ENCODE measurements around the gene GSG1L.

GSG1L gene

GRCh38 chr16:27924411-27925118 is 138.9 kb downstream of the GSG1L start:
- H3K27me3 ChIP-seq (ENCODE audit: control insufficient read depth in 5 of 5, insufficient read depth in 4 of 5, low read length in 5 of 5), result peaks cover 6 to 18% (median 11%) of the 10 kb centered on the region in 5 donors
- peaks cover 0 to 2% (median 0%) of the 10 kb centered on the region in 5 donors for H3K4me1 ChIP-seq (ENCODE audit: control insufficient read depth in 5 of 5, insufficient read depth in 5 of 5, low read length in 5 of 5)
- H3K27ac ChIP-seq (ENCODE audit: low read depth, low read length), result no peak overlapping the region
- no peak overlapping the region for H3K9ac ChIP-seq (ENCODE audit: low read length in 5 of 5)
- no peaks in the 10 kb centered on the region for H3K9me3 ChIP-seq (ENCODE audit: control insufficient read depth in 5 of 5, low read length in 5 of 5)
- H3K4me3 ChIP-seq (ENCODE audit: low read depth in 1 of 5, low read length in 5 of 5), result no peak overlapping the region
- H3K36me3 ChIP-seq (ENCODE audit: control insufficient read depth in 5 of 5, insufficient read depth in 5 of 5, low read length in 5 of 5), result no peaks in the 10 kb centered on the region

- H3K4me1 ChIP-seq (ENCODE audit: control insufficient read depth in 5 of 5, insufficient read depth in 5 of 5, low read length in 5 of 5), result peaks cover 0 to 2% (median 0%) of the 10 kb centered on the region in 5 donors
- H3K36me3 ChIP-seq (ENCODE audit: control insufficient read depth in 5 of 5, insufficient read depth in 5 of 5, low read length in 5 of 5), result no peaks in the 10 kb centered on the region
- peaks cover 6 to 16% (median 11%) of the 10 kb centered on the region in 5 donors for H3K27me3 ChIP-seq (ENCODE audit: control insufficient read depth in 5 of 5, insufficient read depth in 4 of 5, low read length in 5 of 5)
- H3K9me3 ChIP-seq (ENCODE audit: control insufficient read depth in 5 of 5, low read length in 5 of 5), result peaks cover 0 to 3% (median 0%) of the 10 kb centered on the region in 5 donors
- no peak overlapping the region for H3K27ac ChIP-seq (ENCODE audit: low read depth, low read length)
- H3K4me3 ChIP-seq (ENCODE audit: low read depth in 1 of 5, low read length in 5 of 5), result no peak overlapping the region
- no peak overlapping the region for H3K9ac ChIP-seq (ENCODE audit: low read length in 5 of 5)
Measured at GRCh38 chr16:27923751-27924150, 139.8 kb downstream of the GSG1L start.

- Histone ChIP-seq H3K9me3 (ENCODE audit: control insufficient read depth in 5 of 5, low read length in 5 of 5) (peaks cover 0 to 3% (median 0%) of the 10 kb centered on the region in 5 donors), H3K9ac (ENCODE audit: low read length in 5 of 5) (no peak overlapping the region), H3K27ac (ENCODE audit: low read depth, low read length) (no peak overlapping the region), H3K4me1 (ENCODE audit: control insufficient read depth in 5 of 5, insufficient read depth in 5 of 5, low read length in 5 of 5) (peaks cover 0 to 2% (median 0%) of the 10 kb centered on the region in 5 donors), H3K4me3 (ENCODE audit: low read depth in 1 of 5, low read length in 5 of 5) (no peak overlapping the region), H3K36me3 (ENCODE audit: control insufficient read depth in 5 of 5, insufficient read depth in 5 of 5, low read length in 5 of 5) (no peaks in the 10 kb centered on the region), H3K27me3 (ENCODE audit: control insufficient read depth in 5 of 5, insufficient read depth in 4 of 5, low read length in 5 of 5) (peaks cover 6 to 13% (median 11%) of the 10 kb centered on the region in 5 donors)
Measured at GRCh38 chr16:27922433-27922832, 141.1 kb downstream of the GSG1L start.

- Histone ChIP-seq H3K4me3 (ENCODE audit: low read depth in 1 of 5, low read length in 5 of 5) (no peak overlapping the region), H3K9me3 (ENCODE audit: control insufficient read depth in 5 of 5, low read length in 5 of 5) (peaks cover 0 to 3% (median 0%) of the 10 kb centered on the region in 5 donors), H3K36me3 (ENCODE audit: control insufficient read depth in 5 of 5, insufficient read depth in 5 of 5, low read length in 5 of 5) (no peaks in the 10 kb centered on the region), H3K27ac (ENCODE audit: low read depth, low read length) (no peak overlapping the region), H3K9ac (ENCODE audit: low read length in 5 of 5) (no peak overlapping the region), H3K27me3 (ENCODE audit: control insufficient read depth in 5 of 5, insufficient read depth in 4 of 5, low read length in 5 of 5) (peaks cover 7 to 18% (median 11%) of the 10 kb centered on the region in 5 donors), H3K4me1 (ENCODE audit: control insufficient read depth in 5 of 5, insufficient read depth in 5 of 5, low read length in 5 of 5) (no peaks in the 10 kb centered on the region)
Measured at GRCh38 chr16:27921134-27921533, 142.4 kb downstream of the GSG1L start.

GRCh38 chr16:27920391-27920891 is 143.1 kb downstream of the GSG1L start:
- Histone ChIP-seq H3K9me3 (ENCODE audit: control insufficient read depth in 5 of 5, low read length in 5 of 5) (peaks cover 0 to 3% (median 0%) of the 10 kb centered on the region in 5 donors), H3K4me1 (ENCODE audit: control insufficient read depth in 5 of 5, insufficient read depth in 5 of 5, low read length in 5 of 5) (no peaks in the 10 kb centered on the region), H3K27me3 (ENCODE audit: control insufficient read depth in 5 of 5, insufficient read depth in 4 of 5, low read length in 5 of 5) (peaks cover 9 to 18% (median 11%) of the 10 kb centered on the region in 5 donors), H3K27ac (ENCODE audit: low read depth, low read length) (no peak overlapping the region), H3K36me3 (ENCODE audit: control insufficient read depth in 5 of 5, insufficient read depth in 5 of 5, low read length in 5 of 5) (no peaks in the 10 kb centered on the region), H3K4me3 (ENCODE audit: low read depth in 1 of 5, low read length in 5 of 5) (no peak overlapping the region), H3K9ac (ENCODE audit: low read length in 5 of 5) (no peak overlapping the region)

- peaks cover 0 to 3% (median 0%) of the 10 kb centered on the region in 5 donors for H3K9me3 ChIP-seq (ENCODE audit: control insufficient read depth in 5 of 5, low read length in 5 of 5)
- H3K9ac ChIP-seq (ENCODE audit: low read length in 5 of 5), result no peak overlapping the region
- peaks cover 9 to 18% (median 13%) of the 10 kb centered on the region in 5 donors for H3K27me3 ChIP-seq (ENCODE audit: control insufficient read depth in 5 of 5, insufficient read depth in 4 of 5, low read length in 5 of 5)
- no peak overlapping the region for H3K27ac ChIP-seq (ENCODE audit: low read depth, low read length)
- no peaks in the 10 kb centered on the region for H3K36me3 ChIP-seq (ENCODE audit: control insufficient read depth in 5 of 5, insufficient read depth in 5 of 5, low read length in 5 of 5)
- no peaks in the 10 kb centered on the region for H3K4me1 ChIP-seq (ENCODE audit: control insufficient read depth in 5 of 5, insufficient read depth in 5 of 5, low read length in 5 of 5)
- H3K4me3 ChIP-seq (ENCODE audit: low read depth in 1 of 5, low read length in 5 of 5), result no peak overlapping the region
Measured at GRCh38 chr16:27918755-27919154, 144.8 kb downstream of the GSG1L start.

GRCh38 chr16:27917949-27918348 is 145.6 kb downstream of the GSG1L start:
- Histone ChIP-seq H3K27me3 (ENCODE audit: control insufficient read depth in 5 of 5, insufficient read depth in 4 of 5, low read length in 5 of 5) (peaks cover 6 to 18% (median 13%) of the 10 kb centered on the region in 5 donors), H3K36me3 (ENCODE audit: control insufficient read depth in 5 of 5, insufficient read depth in 5 of 5, low read length in 5 of 5) (no peaks in the 10 kb centered on the region), H3K4me1 (ENCODE audit: control insufficient read depth in 5 of 5, insufficient read depth in 5 of 5, low read length in 5 of 5) (no peaks in the 10 kb centered on the region), H3K27ac (ENCODE audit: low read depth, low read length) (no peak overlapping the region), H3K4me3 (ENCODE audit: low read depth in 1 of 5, low read length in 5 of 5) (no peak overlapping the region), H3K9me3 (ENCODE audit: control insufficient read depth in 5 of 5, low read length in 5 of 5) (peaks cover 0 to 3% (median 0%) of the 10 kb centered on the region in 5 donors), H3K9ac (ENCODE audit: low read length in 5 of 5) (no peak overlapping the region)

- Histone ChIP-seq H3K9ac (ENCODE audit: low read length in 5 of 5) (no peak overlapping the region), H3K27ac (ENCODE audit: low read depth, low read length) (no peak overlapping the region), H3K4me3 (ENCODE audit: low read depth in 1 of 5, low read length in 5 of 5) (no peak overlapping the region), H3K9me3 (ENCODE audit: control insufficient read depth in 5 of 5, low read length in 5 of 5) (no peaks in the 10 kb centered on the region), H3K27me3 (ENCODE audit: control insufficient read depth in 5 of 5, insufficient read depth in 4 of 5, low read length in 5 of 5) (peaks cover 0 to 5% (median 2%) of the 10 kb centered on the region in 5 donors), H3K4me1 (ENCODE audit: control insufficient read depth in 5 of 5, insufficient read depth in 5 of 5, low read length in 5 of 5) (no peaks in the 10 kb centered on the region), H3K36me3 (ENCODE audit: control insufficient read depth in 5 of 5, insufficient read depth in 5 of 5, low read length in 5 of 5) (no peaks in the 10 kb centered on the region)
Measured at GRCh38 chr16:27911486-27911885, 152.0 kb downstream of the GSG1L start.

- Histone ChIP-seq H3K9me3 (ENCODE audit: control insufficient read depth in 5 of 5, low read length in 5 of 5) (peaks cover 0 to 3% (median 0%) of the 10 kb centered on the region in 5 donors), H3K9ac (ENCODE audit: low read length in 5 of 5) (no peak overlapping the region), H3K27me3 (ENCODE audit: control insufficient read depth in 5 of 5, insufficient read depth in 4 of 5, low read length in 5 of 5) (peaks cover 3 to 10% (median 6%) of the 10 kb centered on the region in 5 donors), H3K4me1 (ENCODE audit: control insufficient read depth in 5 of 5, insufficient read depth in 5 of 5, low read length in 5 of 5) (no peaks in the 10 kb centered on the region), H3K27ac (ENCODE audit: low read depth, low read length) (no peak overlapping the region), H3K4me3 (ENCODE audit: low read depth in 1 of 5, low read length in 5 of 5) (no peak overlapping the region), H3K36me3 (ENCODE audit: control insufficient read depth in 5 of 5, insufficient read depth in 5 of 5, low read length in 5 of 5) (no peaks in the 10 kb centered on the region)
Measured at GRCh38 chr16:27907457-27907972, 156.0 kb downstream of the GSG1L start.

GRCh38 chr16:27906883-27907282 is 156.6 kb downstream of the GSG1L start:
- Histone ChIP-seq H3K4me3 (ENCODE audit: low read depth in 1 of 5, low read length in 5 of 5) (no peak overlapping the region), H3K27me3 (ENCODE audit: control insufficient read depth in 5 of 5, insufficient read depth in 4 of 5, low read length in 5 of 5) (peaks cover 3 to 10% (median 7%) of the 10 kb centered on the region in 5 donors), H3K9ac (ENCODE audit: low read length in 5 of 5) (no peak overlapping the region), H3K9me3 (ENCODE audit: control insufficient read depth in 5 of 5, low read length in 5 of 5) (peaks cover 0 to 3% (median 0%) of the 10 kb centered on the region in 5 donors), H3K36me3 (ENCODE audit: control insufficient read depth in 5 of 5, insufficient read depth in 5 of 5, low read length in 5 of 5) (no peaks in the 10 kb centered on the region), H3K4me1 (ENCODE audit: control insufficient read depth in 5 of 5, insufficient read depth in 5 of 5, low read length in 5 of 5) (no peaks in the 10 kb centered on the region), H3K27ac (ENCODE audit: low read depth, low read length) (no peak overlapping the region)

Data from subcutaneous abdominal adipose tissue (tissue), 5 donors.